ENCODE measurements around the gene QSER1.
"Not testable (repeated sequence)": the region's sequence is repeated elsewhere in the genome, so short reads cannot be mapped to it uniquely, and the experiment has no call there.

Gene QSER1

GRCh38 chr11:32884770-32885384, 7.7 kb upstream of the QSER1 start:
- ATAC-seq (peak; percentile 45), DNase-seq (ENCODE audit: low spot score in 2 of 2) (no peak)
- Mint-ChIP-seq H3K4me1 (no peaks in the 10 kb centered on the region), H3K4me3 (no peak overlapping the region), H3K9me3 (no peaks in the 10 kb centered on the region), H3K36me3 (no peaks in the 10 kb centered on the region), H3K27ac (no peak overlapping the region)

DNA sequence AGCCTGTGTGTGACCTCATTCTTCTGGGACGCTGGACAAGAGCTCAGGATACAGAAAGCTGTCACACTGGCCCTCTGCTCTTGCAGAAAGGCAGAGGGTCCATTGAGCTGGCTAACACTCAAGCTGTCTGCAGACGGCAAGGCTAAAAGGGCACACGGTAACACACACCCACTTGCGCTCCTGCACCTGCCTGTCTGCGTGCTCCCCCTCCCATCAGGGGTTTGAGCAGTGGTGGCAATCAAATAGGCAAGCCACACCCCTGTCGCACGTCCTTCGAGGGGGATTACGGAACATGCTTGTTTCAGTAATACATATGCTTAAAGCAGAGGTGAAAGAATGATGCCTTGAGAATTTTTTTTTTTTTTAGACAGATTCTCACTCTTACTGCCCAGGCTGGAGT, 7.1 kb upstream of the QSER1 start:
- H3K4me1 Mint-ChIP-seq = no peaks in the 10 kb centered on the region
- no peak for ATAC-seq
- H3K36me3 Mint-ChIP-seq = no peaks in the 10 kb centered on the region
- H3K9me3 Mint-ChIP-seq = no peaks in the 10 kb centered on the region
- DNase-seq (ENCODE audit: low spot score in 2 of 2) = no peak
- no peak overlapping the region for H3K27ac Mint-ChIP-seq
- H3K4me3 Mint-ChIP-seq = no peak overlapping the region

DNA sequence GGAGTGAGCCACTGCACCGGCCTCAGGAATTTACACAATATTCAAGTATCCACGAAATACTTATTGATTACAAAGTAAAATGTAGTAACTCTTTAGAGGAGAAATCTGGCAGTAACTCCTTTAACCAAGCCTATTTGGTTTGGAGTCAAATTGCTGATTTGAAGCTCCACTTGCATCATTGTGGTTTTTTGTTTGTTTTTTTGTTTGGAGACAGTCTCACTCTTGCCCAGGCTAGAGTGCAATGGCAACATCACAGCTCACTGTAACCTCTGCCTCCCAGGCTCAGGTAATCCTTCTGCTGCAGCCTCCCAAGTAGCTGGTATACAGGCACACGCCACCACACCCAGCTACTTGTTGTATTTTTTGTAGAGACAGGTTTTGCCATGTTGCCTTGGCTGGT, 6.4 kb upstream of the QSER1 start:
- Mint-ChIP-seq H3K27ac (no peak overlapping the region), H3K9me3 (no peaks in the 10 kb centered on the region), H3K4me1 (no peaks in the 10 kb centered on the region), H3K4me3 (no peak overlapping the region), H3K36me3 (peaks cover 2% of the 10 kb centered on the region)
- DNase-seq (ENCODE audit: low spot score in 2 of 2) (no peak), ATAC-seq (no peak)

- H3K36me3 Mint-ChIP-seq = peaks cover 13% of the 10 kb centered on the region
- not testable (repeated sequence) for H3K4me1 Mint-ChIP-seq; H3K4me3 Mint-ChIP-seq; ATAC-seq; H3K27ac Mint-ChIP-seq; H3K9me3 Mint-ChIP-seq; DNase-seq (ENCODE audit: low spot score in 2 of 2)
Measured at GRCh38 chr11:32887707-32888383, 4.8 kb upstream of the QSER1 start.

- H3K27ac Mint-ChIP-seq; H3K4me1 Mint-ChIP-seq; H3K4me3 Mint-ChIP-seq; ATAC-seq; DNase-seq (ENCODE audit: low spot score in 2 of 2); H3K9me3 Mint-ChIP-seq: not testable (repeated sequence)
- peaks cover 13% of the 10 kb centered on the region for H3K36me3 Mint-ChIP-seq
Measured at GRCh38 chr11:32888384-32888710, 4.3 kb upstream of the QSER1 start.

GRCh38 chr11:32888805-32889204, 3.8 kb upstream of the QSER1 start:
- ATAC-seq = no peak
- no peak overlapping the region for H3K4me3 Mint-ChIP-seq
- no peak overlapping the region for H3K27ac Mint-ChIP-seq
- no peaks in the 10 kb centered on the region for H3K9me3 Mint-ChIP-seq
- DNase-seq (ENCODE audit: low spot score in 2 of 2) = no peak
- peaks cover 12% of the 10 kb centered on the region for H3K4me1 Mint-ChIP-seq
- H3K36me3 Mint-ChIP-seq = peaks cover 13% of the 10 kb centered on the region

- no peak for DNase-seq (ENCODE audit: low spot score in 2 of 2)
- no peak for ATAC-seq
- Mint-ChIP-seq H3K36me3 (peaks cover 13% of the 10 kb centered on the region), H3K27ac (peak overlapping the region; percentile 93), H3K4me3 (peak overlapping the region; percentile 91), H3K4me1 (peaks cover 19% of the 10 kb centered on the region), H3K9me3 (no peaks in the 10 kb centered on the region)
Measured at GRCh38 chr11:32890843-32891656, 1.6 kb upstream of the QSER1 start.

DNA sequence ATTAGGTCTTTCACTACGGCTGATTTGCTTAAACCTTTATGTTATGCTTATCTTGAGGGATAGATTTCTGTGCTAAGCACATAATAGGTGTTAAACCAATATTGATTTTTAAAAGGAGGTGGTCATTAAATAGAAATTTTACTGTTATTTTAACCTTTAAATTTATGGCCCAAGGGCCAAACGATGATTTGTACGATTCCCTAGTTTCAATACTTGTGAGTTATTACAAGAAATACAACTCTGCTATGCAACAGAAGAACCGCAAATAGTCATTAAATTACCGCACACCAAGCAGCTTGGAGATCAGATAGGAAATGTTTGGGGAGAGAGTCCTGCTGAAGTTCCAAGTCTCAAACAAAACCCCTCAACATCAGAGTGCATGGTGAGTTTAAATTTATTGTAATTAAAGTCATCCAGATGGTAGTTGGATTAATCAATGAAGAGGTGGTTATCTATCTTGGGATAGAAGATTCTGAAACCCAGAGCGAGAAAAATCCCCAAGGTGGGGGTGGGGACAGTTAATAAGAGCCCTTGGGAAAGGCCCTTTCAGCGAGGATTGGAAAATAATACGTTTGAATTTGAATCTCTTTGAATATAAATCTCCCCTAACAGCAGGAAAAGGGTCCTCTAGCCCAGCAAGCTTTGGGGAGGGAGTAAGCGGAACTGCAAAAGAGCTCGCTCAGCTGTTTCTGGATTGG, 805 bp upstream of the QSER1 start:
- peaks cover 13% of the 10 kb centered on the region for H3K36me3 Mint-ChIP-seq
- H3K9me3 Mint-ChIP-seq = no peaks in the 10 kb centered on the region
- DNase-seq (ENCODE audit: low spot score in 2 of 2) = no peak
- peak overlapping the region; percentile 93 for H3K27ac Mint-ChIP-seq
- H3K4me1 Mint-ChIP-seq = peaks cover 19% of the 10 kb centered on the region
- ATAC-seq = no peak
- peak overlapping the region; percentile 91 for H3K4me3 Mint-ChIP-seq

DNA sequence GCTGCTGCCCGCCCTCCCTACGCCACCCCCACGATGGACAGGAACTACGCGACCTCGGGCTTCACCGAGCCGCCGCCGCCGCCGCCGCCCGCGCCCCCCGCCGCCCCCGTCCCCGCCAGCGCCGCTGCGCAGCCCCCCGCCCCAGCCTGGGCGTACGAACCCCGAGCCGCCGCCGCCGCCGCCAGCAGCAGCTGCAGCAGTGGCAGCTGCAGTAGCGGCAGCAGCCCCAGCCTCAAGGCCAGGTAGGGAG, 407 bp downstream of the QSER1 start:
- Mint-ChIP-seq H3K27ac (peak overlapping the region; percentile 92), H3K4me3 (peak overlapping the region; percentile 91), H3K9me3 (no peaks in the 10 kb centered on the region), H3K36me3 (peaks cover 13% of the 10 kb centered on the region), H3K4me1 (peaks cover 27% of the 10 kb centered on the region)
- no peak for ATAC-seq
- no peak for DNase-seq (ENCODE audit: low spot score in 2 of 2)

- ATAC-seq (peak; percentile 68), DNase-seq (ENCODE audit: low spot score in 2 of 2) (peak; percentile 36 to 81)
- Mint-ChIP-seq H3K4me1 (peaks cover 27% of the 10 kb centered on the region), H3K27ac (peak overlapping the region; percentile 92), H3K36me3 (peaks cover 13% of the 10 kb centered on the region), H3K4me3 (peak overlapping the region; percentile 91), H3K9me3 (no peaks in the 10 kb centered on the region)
Measured at GRCh38 chr11:32893343-32894148, 935 bp downstream of the QSER1 start.

DNA sequence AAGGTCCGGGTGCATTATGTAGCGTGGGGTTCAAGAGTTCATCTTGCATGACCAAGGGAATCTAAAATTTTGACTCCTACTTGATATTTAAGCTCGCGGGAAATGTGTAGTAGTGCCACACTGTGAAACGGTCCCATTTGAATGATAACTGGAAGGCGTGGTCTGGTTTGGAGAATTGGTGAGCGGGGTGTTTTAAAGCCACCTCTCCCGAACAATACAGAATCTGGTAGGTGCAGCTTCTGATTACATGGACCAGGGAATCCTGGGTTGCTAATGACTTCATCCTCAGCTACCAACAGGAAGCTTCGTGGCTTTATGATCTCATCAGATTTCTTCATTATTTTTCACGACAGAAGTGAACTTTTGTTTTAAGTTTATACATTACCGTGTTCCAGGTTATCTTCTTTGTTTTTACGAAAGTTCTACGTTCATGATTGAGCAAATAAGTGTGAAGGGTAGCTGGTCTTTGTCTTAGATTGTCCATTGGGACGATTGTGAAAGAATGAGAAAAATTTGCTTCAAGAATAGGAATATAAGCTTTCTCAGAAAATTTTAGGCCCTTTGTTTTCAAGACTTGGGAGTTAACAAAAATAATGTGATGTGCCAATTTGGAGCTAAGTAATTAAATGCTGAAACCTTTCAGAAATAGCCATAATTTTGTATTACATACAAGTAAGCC, 1.7 kb downstream of the QSER1 start:
- H3K9me3 Mint-ChIP-seq = no peaks in the 10 kb centered on the region
- H3K36me3 Mint-ChIP-seq = peaks cover 13% of the 10 kb centered on the region
- peak overlapping the region; percentile 91 for H3K4me3 Mint-ChIP-seq
- H3K27ac Mint-ChIP-seq = peak overlapping the region; percentile 92
- peaks cover 27% of the 10 kb centered on the region for H3K4me1 Mint-ChIP-seq
- ATAC-seq = peak; percentile 8
- DNase-seq (ENCODE audit: low spot score in 2 of 2) = no peak

- Mint-ChIP-seq H3K4me3 (no peak overlapping the region), H3K4me1 (peaks cover 34% of the 10 kb centered on the region)
Measured at GRCh38 chr11:32894921-32895320, 2.3 kb downstream of the QSER1 start.

DNA sequence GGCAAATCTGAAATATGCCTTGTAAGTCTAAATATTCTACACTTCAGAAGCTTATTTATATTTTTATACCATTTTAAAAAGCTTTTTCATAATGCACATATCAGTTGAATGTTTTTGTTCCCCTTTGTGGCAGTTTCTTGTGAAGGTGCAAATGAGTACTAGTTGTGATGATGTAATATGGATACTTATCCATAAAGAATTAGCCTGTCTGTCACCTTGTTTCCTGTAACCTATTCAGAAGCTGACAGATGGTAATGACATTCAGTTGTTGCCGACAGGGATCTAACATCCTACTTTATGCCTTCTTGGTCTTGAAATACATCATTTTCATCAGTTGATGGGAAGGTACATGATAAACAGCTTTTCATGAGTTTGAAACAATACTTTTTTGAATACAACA, 2.9 kb downstream of the QSER1 start:
- no peaks in the 10 kb centered on the region for H3K9me3 Mint-ChIP-seq
- H3K27ac Mint-ChIP-seq = no peak overlapping the region
- H3K36me3 Mint-ChIP-seq = peaks cover 13% of the 10 kb centered on the region
- no peak overlapping the region for H3K4me3 Mint-ChIP-seq
- H3K4me1 Mint-ChIP-seq = peaks cover 36% of the 10 kb centered on the region
- ATAC-seq (no peak), DNase-seq (ENCODE audit: low spot score in 2 of 2) (no peak)

More at GRCh38 chr11:32894921-32895320, 2.3 kb downstream of the QSER1 start:
- no peaks in the 10 kb centered on the region for H3K9me3 Mint-ChIP-seq
- H3K36me3 Mint-ChIP-seq = peaks cover 13% of the 10 kb centered on the region
- DNase-seq (ENCODE audit: low spot score in 2 of 2) = no peak
- no peak overlapping the region for H3K27ac Mint-ChIP-seq
- ATAC-seq = no peak

DNA sequence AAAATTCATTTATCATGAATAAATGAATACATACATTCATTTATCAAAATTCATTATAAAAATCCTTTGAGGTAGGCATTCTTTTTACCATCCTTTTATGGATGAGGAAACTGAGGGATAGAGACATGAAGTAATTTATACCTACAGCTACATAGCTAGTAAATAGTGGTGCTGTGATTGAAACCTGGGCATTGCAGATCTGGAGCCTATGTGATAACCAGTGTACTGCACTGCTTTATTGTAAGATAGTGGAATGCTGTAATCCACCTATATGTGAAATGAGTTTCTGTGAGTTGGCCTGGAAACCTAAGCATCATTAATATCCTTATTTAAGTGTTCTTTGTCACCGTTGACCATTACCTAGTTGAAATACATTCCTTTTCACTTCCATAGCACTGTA, 4.5 kb downstream of the QSER1 start:
- no peak overlapping the region for H3K27ac Mint-ChIP-seq
- ATAC-seq = no peak
- DNase-seq (ENCODE audit: low spot score in 2 of 2) = no peak
- peaks cover 2% of the 10 kb centered on the region for H3K36me3 Mint-ChIP-seq
- H3K9me3 Mint-ChIP-seq = no peaks in the 10 kb centered on the region
- peaks cover 29% of the 10 kb centered on the region for H3K4me1 Mint-ChIP-seq
- H3K4me3 Mint-ChIP-seq = no peak overlapping the region
